Activated CD8-positive, alpha-beta memory T cell treated with anti-CD3 and anti-CD28 coated beads, Interleukin-2, amount 50 U/mL, for 24 hours (primary cell): ENCODE measurements around the gene NPEPPS.
"Not testable (repeated sequence)": the region's sequence is repeated elsewhere in the genome, so short reads cannot be mapped to it uniquely, and the experiment has no call there.

Experiments
- DNase-seq: peaks from one replicate; pipeline ENCODE4 v3.0.0-alpha.2; 2020; ENCODE audit errors: extremely low read depth

The NPEPPS gene

GRCh38 chr17:47530557-47531232 lies at the start of gene NPEPPS:
NPEPPS (plus strand) TSS chr17:47531108; CDS start chr17:47531301, 193 bp downstream.
- DNase-seq: peak; percentile 52

- not testable (repeated sequence) for DNase-seq
Measured at GRCh38 chr17:47491841-47492212, 39.1 kb upstream of the NPEPPS start.

GRCh38 chr17:47499074-47499473 lies 31.8 kb upstream of the NPEPPS start:
- DNase-seq: not testable (repeated sequence)

- not testable (repeated sequence) for DNase-seq
Measured at GRCh38 chr17:47499494-47499893, 31.4 kb upstream of the NPEPPS start.

- DNase-seq: not testable (repeated sequence)
Measured at GRCh38 chr17:47500620-47501019, 30.3 kb upstream of the NPEPPS start.

- not testable (repeated sequence) for DNase-seq
Measured at GRCh38 chr17:47502122-47502731, 28.7 kb upstream of the NPEPPS start.

- DNase-seq: not testable (repeated sequence)
Measured at GRCh38 chr17:47502776-47503455, 28.0 kb upstream of the NPEPPS start.

- not testable (repeated sequence) for DNase-seq
Measured at GRCh38 chr17:47511701-47512146, 19.2 kb upstream of the NPEPPS start.

GRCh38 chr17:47513301-47513700 lies 17.6 kb upstream of the NPEPPS start:
- DNase-seq: not testable (repeated sequence)

- not testable (repeated sequence) for DNase-seq
Measured at GRCh38 chr17:47518880-47519279, 12.0 kb upstream of the NPEPPS start.

- not testable (repeated sequence) for DNase-seq
Measured at GRCh38 chr17:47519365-47519764, 11.5 kb upstream of the NPEPPS start.

GRCh38 chr17:47520279-47520678 lies 10.6 kb upstream of the NPEPPS start:
- not testable (repeated sequence) for DNase-seq

GRCh38 chr17:47521434-47521833 lies 9.5 kb upstream of the NPEPPS start:
- DNase-seq: not testable (repeated sequence)

- DNase-seq: not testable (repeated sequence)
Measured at GRCh38 chr17:47522341-47522740, 8.6 kb upstream of the NPEPPS start.

GRCh38 chr17:47531233-47531820 lies 419 bp downstream of the NPEPPS start:
- DNase-seq: not testable (repeated sequence)

- DNase-seq: not testable (repeated sequence)
Measured at GRCh38 chr17:47539085-47539484, 8.2 kb downstream of the NPEPPS start.

- not testable (repeated sequence) for DNase-seq
Measured at GRCh38 chr17:47541676-47542075, 10.8 kb downstream of the NPEPPS start.

- not testable (repeated sequence) for DNase-seq
Measured at GRCh38 chr17:47544327-47544726, 13.4 kb downstream of the NPEPPS start.

GRCh38 chr17:47554733-47555132 lies 23.8 kb downstream of the NPEPPS start:
- not testable (repeated sequence) for DNase-seq

GRCh38 chr17:47556108-47556507 lies 25.2 kb downstream of the NPEPPS start:
- DNase-seq: not testable (repeated sequence)

GRCh38 chr17:47560517-47561043 lies 29.7 kb downstream of the NPEPPS start:
- DNase-seq: not testable (repeated sequence)
